NCI-H510A (cell line): ENCODE data around the gene TDRKH.
"Not testable (repeated sequence)": the region's sequence is repeated elsewhere in the genome, so short reads cannot be mapped to it uniquely, and the experiment has no call there.

ENCODE experiments used
- DNase-seq: peaks from one replicate; lab custom pipeline; 2025; lab: John Stamatoyannopoulos, UW

Gene TDRKH

GRCh38 chr1:151762941-151763921 is 27.1 kb downstream of the TDRKH start, which contains the start of gene MRPL9:
TSS of gene MRPL9 (minus strand) at chr1:151763496. CDS start at chr1:151763479, 17 bp downstream.
- peak; percentile 79 for DNase-seq

GRCh38 chr1:151760597-151761385 is 29.5 kb downstream of the TDRKH start:
- DNase-seq, result no peak

GRCh38 chr1:151759241-151759640 is 31.1 kb downstream of the TDRKH start:
- no peak for DNase-seq

GRCh38 chr1:151756291-151756690 is 34.0 kb downstream of the TDRKH start:
- no peak for DNase-seq

GRCh38 chr1:151741516-151741915 is 48.8 kb downstream of the TDRKH start:
- DNase-seq, result no peak

GRCh38 chr1:151739590-151740355 is 50.5 kb downstream of the TDRKH start:
- peak; percentile 56 for DNase-seq

GRCh38 chr1:151737479-151737878 is 52.8 kb downstream of the TDRKH start:
- no peak for DNase-seq

GRCh38 chr1:151737026-151737425 is 53.3 kb downstream of the TDRKH start:
- DNase-seq, result no peak

- DNase-seq, result not testable (repeated sequence)
Observed at GRCh38 chr1:151733995-151734394, 56.3 kb downstream of the TDRKH start.

GRCh38 chr1:151733126-151733525 is 57.2 kb downstream of the TDRKH start:
- no peak for DNase-seq

GRCh38 chr1:151729966-151730291 is 60.4 kb downstream of the TDRKH start:
- DNase-seq, result no peak

- no peak for DNase-seq
Observed at GRCh38 chr1:151729157-151729965, 60.9 kb downstream of the TDRKH start.

- DNase-seq, result no peak
Observed at GRCh38 chr1:151728151-151729054, 61.9 kb downstream of the TDRKH start.

- DNase-seq, result no peak
Observed at GRCh38 chr1:151723726-151724370, 66.5 kb downstream of the TDRKH start.
